ENCODE results near the gene SYTL1.

The SYTL1 gene

DNA sequence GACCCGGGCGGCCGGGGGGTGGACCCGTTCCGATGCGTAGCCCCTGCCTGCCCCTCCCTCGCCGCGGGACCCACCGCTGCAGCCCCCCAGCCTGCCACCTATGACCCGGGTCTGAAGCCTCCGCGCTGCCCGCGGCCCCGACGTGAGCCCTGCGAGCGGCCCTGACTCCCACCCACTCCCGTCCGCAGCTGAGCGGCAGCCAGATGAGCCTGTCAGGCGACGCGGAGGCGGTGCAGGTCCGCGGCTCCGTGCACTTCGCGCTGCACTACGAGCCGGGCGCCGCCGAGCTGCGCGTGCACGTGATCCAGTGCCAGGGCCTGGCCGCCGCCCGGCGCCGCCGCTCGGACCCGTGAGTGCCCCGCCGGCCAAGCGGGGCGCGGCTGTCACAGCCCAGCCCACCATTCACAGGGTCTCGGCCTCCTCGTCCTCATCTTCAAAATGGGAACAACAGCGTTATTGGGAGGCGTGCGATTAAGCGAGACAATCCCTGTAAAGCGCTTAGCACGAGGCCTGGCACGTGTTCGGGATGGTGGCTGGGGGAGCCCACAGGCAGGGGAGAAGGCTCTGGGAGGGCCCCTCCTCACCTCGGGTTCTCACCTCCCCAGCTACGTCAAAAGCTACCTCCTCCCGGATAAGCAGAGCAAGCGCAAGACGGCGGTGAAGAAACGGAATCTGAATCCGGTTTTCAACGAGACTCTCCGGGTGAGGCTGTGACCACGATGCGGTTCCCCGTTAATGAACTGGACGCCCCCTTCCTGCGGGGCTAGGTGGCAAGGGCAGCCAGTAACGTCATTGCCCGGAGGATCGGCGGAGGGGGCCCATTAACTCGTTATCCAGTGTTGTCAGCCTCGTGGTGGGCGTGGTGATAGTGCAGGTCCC is 8.2 kb downstream of the SYTL1 start:
- TF ChIP-seq ZNF274 (IDR thresholded peaks at IDR 0.05; ENCODE audit: low read depth, low read length) (no peak), YY1 (IDR thresholded peaks at IDR 0.05; ENCODE audit: insufficient read depth, insufficient read length) (no peak), SUZ12 (IDR thresholded peaks at IDR 0.05; ENCODE audit: extremely low read depth, insufficient read depth, insufficient read length) (no peak)
- Histone ChIP-seq H3K9ac (ENCODE audit: insufficient read length, low read depth) (peak overlapping the region; percentile 87), H3K27me3 (ENCODE audit: insufficient read depth, insufficient read length) (no peaks in the 10 kb centered on the region), H3K4me1 (ENCODE audit: insufficient read depth, insufficient read length) (peaks cover 22% of the 10 kb centered on the region), H3K4me3 (ENCODE audit: insufficient read length, low read depth) (peak overlapping the region; percentile 82), H3K9me3 (ENCODE audit: insufficient read depth, low read length) (no peaks in the 10 kb centered on the region), H3K36me3 (ENCODE audit: insufficient read depth, insufficient read length, low read length) (peaks cover 40% of the 10 kb centered on the region)
- DNase-seq (ENCODE audit: low read depth, low spot score): no peak

- Histone ChIP-seq H3K9me3 (ENCODE audit: insufficient read depth, low read length) (no peaks in the 10 kb centered on the region), H3K4me3 (ENCODE audit: insufficient read length, low read depth) (peak overlapping the region; percentile 82), H3K27me3 (ENCODE audit: insufficient read depth, insufficient read length) (no peaks in the 10 kb centered on the region), H3K4me1 (ENCODE audit: insufficient read depth, insufficient read length) (peaks cover 22% of the 10 kb centered on the region), H3K9ac (ENCODE audit: insufficient read length, low read depth) (peak overlapping the region; percentile 87), H3K36me3 (ENCODE audit: insufficient read depth, insufficient read length, low read length) (peaks cover 42% of the 10 kb centered on the region)
- TF ChIP-seq YY1 (IDR thresholded peaks at IDR 0.05; ENCODE audit: insufficient read depth, insufficient read length) (peak; percentile 16), SUZ12 (IDR thresholded peaks at IDR 0.05; ENCODE audit: extremely low read depth, insufficient read depth, insufficient read length) (no peak)
- DNase-seq (ENCODE audit: low read depth, low spot score): peak; percentile 97
These were observed 9.1 kb downstream of the SYTL1 start for GRCh38 chr1:27350663-27351540.

- Histone ChIP-seq H3K4me1 (ENCODE audit: insufficient read depth, insufficient read length) (peaks cover 22% of the 10 kb centered on the region), H3K9ac (ENCODE audit: insufficient read length, low read depth) (peak overlapping the region; percentile 81), H3K4me3 (ENCODE audit: insufficient read length, low read depth) (peak overlapping the region; percentile 82), H3K36me3 (ENCODE audit: insufficient read depth, insufficient read length, low read length) (peaks cover 41% of the 10 kb centered on the region), H3K27me3 (ENCODE audit: insufficient read depth, insufficient read length) (no peaks in the 10 kb centered on the region), H3K9me3 (ENCODE audit: insufficient read depth, low read length) (no peaks in the 10 kb centered on the region)
- DNase-seq (ENCODE audit: low read depth, low spot score): no peak
- no peak for TF ChIP-seq SUZ12 (IDR thresholded peaks at IDR 0.05; ENCODE audit: extremely low read depth, insufficient read depth, insufficient read length)
- TF ChIP-seq ZNF274 (IDR thresholded peaks at IDR 0.05; ENCODE audit: low read depth, low read length): no peak
- TF ChIP-seq YY1 (IDR thresholded peaks at IDR 0.05; ENCODE audit: insufficient read depth, insufficient read length): no peak
These were observed 9.8 kb downstream of the SYTL1 start for GRCh38 chr1:27351541-27352107.

DNA sequence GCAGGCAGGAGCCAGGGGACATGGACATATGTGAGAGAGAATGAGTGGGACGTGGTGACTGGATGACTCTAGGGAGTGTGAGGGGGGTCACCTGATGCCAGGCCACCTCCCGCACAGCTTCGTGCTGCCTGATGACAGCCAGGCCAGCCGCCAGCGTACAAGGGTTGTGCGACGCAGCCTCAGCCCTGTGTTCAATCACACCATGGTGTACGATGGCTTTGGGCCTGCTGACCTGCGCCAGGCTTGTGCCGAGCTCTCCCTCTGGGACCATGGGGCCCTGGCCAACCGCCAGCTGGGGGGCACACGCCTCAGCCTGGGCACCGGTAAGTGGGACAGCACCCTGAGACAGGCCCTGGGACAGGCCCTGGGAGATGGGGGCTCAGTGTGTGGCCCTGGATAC is 11.3 kb downstream of the SYTL1 start:
- no peak for DNase-seq (ENCODE audit: low read depth, low spot score)

GRCh38 chr1:27353629-27354028 is 11.8 kb downstream of the SYTL1 start:
- H3K27me3 ChIP-seq (ENCODE audit: insufficient read depth, insufficient read length): peaks cover 11% of the 10 kb centered on the region

More for the DNA sequence above, 11.3 kb downstream of the SYTL1 start:
- no peak for TF ChIP-seq ZNF274 (IDR thresholded peaks at IDR 0.05; ENCODE audit: low read depth, low read length)
- no peak for TF ChIP-seq SUZ12 (IDR thresholded peaks at IDR 0.05; ENCODE audit: extremely low read depth, insufficient read depth, insufficient read length)
- TF ChIP-seq YY1 (IDR thresholded peaks at IDR 0.05; ENCODE audit: insufficient read depth, insufficient read length): no peak
- H3K4me3 ChIP-seq (ENCODE audit: insufficient read length, low read depth): no peak overlapping the region
- peak overlapping the region; percentile 27 for H3K9ac ChIP-seq (ENCODE audit: insufficient read length, low read depth)
- peaks cover 31% of the 10 kb centered on the region for H3K36me3 ChIP-seq (ENCODE audit: insufficient read depth, insufficient read length, low read length)
- peaks cover 25% of the 10 kb centered on the region for H3K4me1 ChIP-seq (ENCODE audit: insufficient read depth, insufficient read length)
- no peaks in the 10 kb centered on the region for H3K9me3 ChIP-seq (ENCODE audit: insufficient read depth, low read length)
- peaks cover 7% of the 10 kb centered on the region for H3K27me3 ChIP-seq (ENCODE audit: insufficient read depth, insufficient read length)

GRCh38 chr1:27355683-27356082 is 13.9 kb downstream of the SYTL1 start:
- Histone ChIP-seq H3K4me3 (ENCODE audit: insufficient read length, low read depth) (no peak overlapping the region), H3K4me1 (ENCODE audit: insufficient read depth, insufficient read length) (peaks cover 25% of the 10 kb centered on the region), H3K9me3 (ENCODE audit: insufficient read depth, low read length) (no peaks in the 10 kb centered on the region), H3K9ac (ENCODE audit: insufficient read length, low read depth) (no peak overlapping the region), H3K27me3 (ENCODE audit: insufficient read depth, insufficient read length) (peaks cover 20% of the 10 kb centered on the region), H3K36me3 (ENCODE audit: insufficient read depth, insufficient read length, low read length) (peaks cover 51% of the 10 kb centered on the region)
- no peak for DNase-seq (ENCODE audit: low read depth, low spot score)
- TF ChIP-seq YY1 (IDR thresholded peaks at IDR 0.05; ENCODE audit: insufficient read depth, insufficient read length) (no peak), SUZ12 (IDR thresholded peaks at IDR 0.05; ENCODE audit: extremely low read depth, insufficient read depth, insufficient read length) (no peak), ZNF274 (IDR thresholded peaks at IDR 0.05; ENCODE audit: low read depth, low read length) (no peak)

More at GRCh38 chr1:27353629-27354028, 11.8 kb downstream of the SYTL1 start:
- H3K4me3 ChIP-seq (ENCODE audit: insufficient read length, low read depth): no peak overlapping the region
- H3K4me1 ChIP-seq (ENCODE audit: insufficient read depth, insufficient read length): peaks cover 26% of the 10 kb centered on the region
- no peak for DNase-seq (ENCODE audit: low read depth, low spot score)
- no peak overlapping the region for H3K9ac ChIP-seq (ENCODE audit: insufficient read length, low read depth)
- no peaks in the 10 kb centered on the region for H3K9me3 ChIP-seq (ENCODE audit: insufficient read depth, low read length)
- H3K36me3 ChIP-seq (ENCODE audit: insufficient read depth, insufficient read length, low read length): peaks cover 36% of the 10 kb centered on the region
- no peak for TF ChIP-seq ZNF274 (IDR thresholded peaks at IDR 0.05; ENCODE audit: low read depth, low read length)
- TF ChIP-seq SUZ12 (IDR thresholded peaks at IDR 0.05; ENCODE audit: extremely low read depth, insufficient read depth, insufficient read length): no peak
- no peak for TF ChIP-seq YY1 (IDR thresholded peaks at IDR 0.05; ENCODE audit: insufficient read depth, insufficient read length)

All from NT2/D1 (cell line).